IPS-11a (cell line): ENCODE data around the gene SHC1.
A peak's percentile ranks its signal among the peaks of the same experiment; 100 is the strongest.

Experiments used
- H3K4me3 ChIP-seq: one replicate; pipeline ENCODE4 v1.5.1; 2013; ENCODE audit warnings: low read depth, low read length, control low read depth

The SHC1 gene

GRCh38 chr1:155009221-155009711 lies 38.7 kb upstream of the SHC1 start:
- no peak overlapping the region for H3K4me3 ChIP-seq

GRCh38 chr1:155008015-155008941 lies 37.7 kb upstream of the SHC1 start:
- H3K4me3 ChIP-seq, result no peak overlapping the region

GRCh38 chr1:155007251-155007828 lies 36.8 kb upstream of the SHC1 start:
- no peak overlapping the region for H3K4me3 ChIP-seq

GRCh38 chr1:155006601-155007101 lies 36.1 kb upstream of the SHC1 start:
- H3K4me3 ChIP-seq, result no peak overlapping the region

GRCh38 chr1:155005076-155006011 lies 34.8 kb upstream of the SHC1 start:
- no peak overlapping the region for H3K4me3 ChIP-seq

GRCh38 chr1:155004352-155005075 lies 34.0 kb upstream of the SHC1 start:
- H3K4me3 ChIP-seq, result peak overlapping the region; percentile 43

GRCh38 chr1:155003766-155004351 lies 33.3 kb upstream of the SHC1 start:
- peak overlapping the region; percentile 82 for H3K4me3 ChIP-seq

- peak overlapping the region; percentile 82 for H3K4me3 ChIP-seq
These were observed 32.7 kb upstream of the SHC1 start for GRCh38 chr1:155003227-155003765.

- peak within 1 kb of the TSS; percentile 82 for H3K4me3 ChIP-seq
These were observed 32.1 kb upstream of the SHC1 start, which contains the start of gene ZBTB7B for GRCh38 chr1:155002464-155003226. TSS of gene ZBTB7B (plus strand) at chr1:155002802. CDS start at chr1:155014661, 11,859 bp downstream.

- H3K4me3 ChIP-seq, result peak overlapping the region; percentile 43
These were observed 31.3 kb upstream of the SHC1 start for GRCh38 chr1:155001675-155002463.

GRCh38 chr1:155001425-155001674 lies 30.8 kb upstream of the SHC1 start:
- peak overlapping the region; percentile 43 for H3K4me3 ChIP-seq

GRCh38 chr1:155000726-155001424 lies 30.3 kb upstream of the SHC1 start:
- peak overlapping the region; percentile 43 for H3K4me3 ChIP-seq

- H3K4me3 ChIP-seq, result peak overlapping the region; percentile 58
These were observed 29.8 kb upstream of the SHC1 start for GRCh38 chr1:155000411-155000725.

- peak overlapping the region; percentile 58 for H3K4me3 ChIP-seq
These were observed 29.2 kb upstream of the SHC1 start for GRCh38 chr1:154999571-155000410.

- peak overlapping the region; percentile 10 for H3K4me3 ChIP-seq
These were observed 28.4 kb upstream of the SHC1 start for GRCh38 chr1:154998818-154999570.

- H3K4me3 ChIP-seq, result no peak overlapping the region
These were observed 27.7 kb upstream of the SHC1 start for GRCh38 chr1:154998201-154998780.
